ENCODE results near the gene PAFAH1B2. TPM values are rescaled to one million over a fixed set of nuclear protein-coding genes. Genes with fewer than 3 reads are reported as not detected.

PAFAH1B2 gene
- total RNA-seq, 4 donors from 2014 or later: 25.8 to 52.3 (median 35.2) TPM

DNA sequence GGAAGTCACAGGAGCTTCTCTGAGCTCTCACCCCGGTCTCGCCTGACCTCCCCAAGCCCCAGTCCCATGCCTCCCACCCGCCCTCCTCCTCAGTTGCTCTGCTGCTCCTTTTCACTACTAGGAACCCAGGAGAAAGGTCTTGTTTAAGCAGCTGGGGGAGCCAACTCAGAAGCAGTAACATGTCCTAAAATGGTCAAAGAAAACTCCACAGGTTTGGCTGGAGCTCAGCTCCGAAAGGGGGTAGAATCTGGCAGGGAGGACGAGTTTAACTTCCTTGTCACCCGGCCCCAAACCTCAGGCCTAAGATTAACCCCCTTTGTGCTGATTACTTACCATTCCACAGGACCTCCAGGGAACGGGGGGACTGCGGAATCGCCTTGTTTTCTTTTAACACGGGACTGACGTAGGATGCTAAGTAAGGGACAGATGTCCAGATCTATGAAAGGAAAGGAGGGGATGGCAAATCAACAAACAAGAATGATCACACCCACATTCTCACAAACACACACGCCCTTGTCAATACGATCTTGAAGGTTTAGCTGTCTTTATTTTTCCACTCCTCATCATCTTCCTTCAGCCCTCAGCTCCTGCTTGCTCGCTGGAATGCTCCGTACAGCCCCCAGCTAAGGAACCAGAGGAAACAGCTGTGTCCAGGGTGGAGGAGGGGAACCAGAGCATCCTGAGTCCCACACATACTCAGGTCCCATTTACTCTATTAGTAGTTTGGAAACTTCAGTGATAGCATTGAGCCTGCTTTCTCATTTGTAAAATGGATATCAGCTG lies 74.2 kb downstream of the PAFAH1B2 start:
- H3K36me3 ChIP-seq: peaks cover 4 to 55% of the 10 kb centered on the region in 2 donors
- TF ChIP-seq, protein P1, sequence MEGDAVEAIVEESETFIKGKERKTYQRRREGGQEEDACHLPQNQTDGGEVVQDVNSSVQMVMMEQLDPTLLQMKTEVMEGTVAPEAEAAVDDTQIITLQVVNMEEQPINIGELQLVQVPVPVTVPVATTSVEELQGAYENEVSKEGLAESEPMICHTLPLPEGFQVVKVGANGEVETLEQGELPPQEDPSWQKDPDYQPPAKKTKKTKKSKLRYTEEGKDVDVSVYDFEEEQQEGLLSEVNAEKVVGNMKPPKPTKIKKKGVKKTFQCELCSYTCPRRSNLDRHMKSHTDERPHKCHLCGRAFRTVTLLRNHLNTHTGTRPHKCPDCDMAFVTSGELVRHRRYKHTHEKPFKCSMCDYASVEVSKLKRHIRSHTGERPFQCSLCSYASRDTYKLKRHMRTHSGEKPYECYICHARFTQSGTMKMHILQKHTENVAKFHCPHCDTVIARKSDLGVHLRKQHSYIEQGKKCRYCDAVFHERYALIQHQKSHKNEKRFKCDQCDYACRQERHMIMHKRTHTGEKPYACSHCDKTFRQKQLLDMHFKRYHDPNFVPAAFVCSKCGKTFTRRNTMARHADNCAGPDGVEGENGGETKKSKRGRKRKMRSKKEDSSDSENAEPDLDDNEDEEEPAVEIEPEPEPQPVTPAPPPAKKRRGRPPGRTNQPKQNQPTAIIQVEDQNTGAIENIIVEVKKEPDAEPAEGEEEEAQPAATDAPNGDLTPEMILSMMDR (IDR thresholded peaks at IDR 0.05 in 4 of 5, conservative IDR thresholded peaks at IDR 0.05 in 1 of 5): no peak
- no peak for TF ChIP-seq POLR2A (IDR thresholded peaks at IDR 0.05)
- peak overlapping the region; percentile 80 to 87 (median 82) for H3K27ac ChIP-seq
- intact Hi-C loops (cut with DNase I; ENCODE audit: low total_unique reads) (no loop called here), in situ Hi-C loops (cut with MboI; ENCODE audit: low sequenced_read_pairs in 4 of 4) (no loop called here)
- H3K4me1 ChIP-seq: peaks cover 45 to 46% of the 10 kb centered on the region in 2 donors
- DNase-seq (peak in 1 of 2 donors; percentile 64), ATAC-seq (peak in 1 of 2 donors; percentile 5)
- H3K27me3 ChIP-seq: no peaks in the 10 kb centered on the region
- H3K4me3 ChIP-seq: peak overlapping the region in 2 of 4 donors; percentile 12 to 16
- H3K9me3 ChIP-seq: no peaks in the 10 kb centered on the region

DNA sequence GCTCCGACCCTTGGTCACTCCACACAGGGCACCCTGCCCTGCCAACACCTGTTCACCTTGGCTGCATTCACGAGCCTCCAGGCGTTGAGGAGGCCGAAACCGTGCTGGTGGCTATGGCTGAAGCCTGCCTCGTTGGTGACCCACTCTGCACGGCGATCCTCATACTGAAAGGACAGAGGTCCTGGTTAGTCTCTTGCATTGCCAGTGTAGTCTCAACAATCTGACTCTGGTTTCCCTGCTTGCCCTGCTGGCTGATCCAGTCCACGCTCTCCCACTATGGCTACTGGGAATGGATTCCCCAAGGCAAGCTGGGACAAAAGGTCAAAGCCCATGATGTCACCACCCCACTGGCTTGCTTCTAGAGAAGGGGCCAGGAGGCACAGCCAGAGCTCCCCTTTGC lies 74.9 kb downstream of the PAFAH1B2 start:
- ATAC-seq (no peak), DNase-seq (no peak)
- Histone ChIP-seq H3K4me1 (peaks cover 45 to 46% of the 10 kb centered on the region in 2 donors), H3K27me3 (no peaks in the 10 kb centered on the region), H3K27ac (peak overlapping the region; percentile 80 to 87 (median 82)), H3K36me3 (peaks cover 4 to 56% of the 10 kb centered on the region in 2 donors), H3K9me3 (no peaks in the 10 kb centered on the region), H3K4me3 (no peak overlapping the region)
- TF ChIP-seq, protein P1 (IDR thresholded peaks at IDR 0.05 in 4 of 5, conservative IDR thresholded peaks at IDR 0.05 in 1 of 5): no peak
- no peak for TF ChIP-seq POLR2A (IDR thresholded peaks at IDR 0.05)
- in situ Hi-C loops (cut with MboI; ENCODE audit: low sequenced_read_pairs in 4 of 4) (no loop called here), intact Hi-C loops (cut with DNase I; ENCODE audit: low total_unique reads) (no loop called here)

DNA sequence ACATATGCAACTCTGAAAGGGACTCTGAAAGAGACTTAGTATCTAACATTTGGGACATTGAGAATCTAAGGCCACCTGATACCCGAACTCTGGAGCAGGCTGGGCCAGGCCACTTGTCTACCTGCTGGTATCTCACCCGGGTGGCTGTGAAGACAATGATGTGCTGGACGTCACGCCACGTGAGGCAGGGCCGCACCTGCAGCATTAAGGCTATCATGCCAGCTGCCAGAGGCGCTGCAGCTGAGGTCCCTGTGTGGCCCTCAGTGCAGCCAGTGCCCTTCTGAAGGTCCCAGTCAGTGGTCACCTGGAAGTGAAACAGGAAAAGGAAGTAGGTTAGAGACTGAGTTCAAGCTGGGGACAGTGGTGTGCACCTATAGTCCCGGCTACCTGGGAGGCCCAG lies 75.4 kb downstream of the PAFAH1B2 start:
- peaks cover 4 to 56% of the 10 kb centered on the region in 2 donors for H3K36me3 ChIP-seq
- ATAC-seq: no peak
- peak overlapping the region; percentile 80 to 87 (median 82) for H3K27ac ChIP-seq
- no peak overlapping the region for H3K4me3 ChIP-seq
- intact Hi-C loops (cut with DNase I; ENCODE audit: low total_unique reads) (no loop called here), in situ Hi-C loops (cut with MboI; ENCODE audit: low sequenced_read_pairs in 4 of 4) (no loop called here)
- no peaks in the 10 kb centered on the region for H3K27me3 ChIP-seq
- H3K4me1 ChIP-seq: peaks cover 45 to 46% of the 10 kb centered on the region in 2 donors
- no peak for DNase-seq
- no peaks in the 10 kb centered on the region for H3K9me3 ChIP-seq
- TF ChIP-seq, protein P1 (IDR thresholded peaks at IDR 0.05 in 4 of 5, conservative IDR thresholded peaks at IDR 0.05 in 1 of 5): no peak
- no peak for TF ChIP-seq POLR2A (IDR thresholded peaks at IDR 0.05)

DNA sequence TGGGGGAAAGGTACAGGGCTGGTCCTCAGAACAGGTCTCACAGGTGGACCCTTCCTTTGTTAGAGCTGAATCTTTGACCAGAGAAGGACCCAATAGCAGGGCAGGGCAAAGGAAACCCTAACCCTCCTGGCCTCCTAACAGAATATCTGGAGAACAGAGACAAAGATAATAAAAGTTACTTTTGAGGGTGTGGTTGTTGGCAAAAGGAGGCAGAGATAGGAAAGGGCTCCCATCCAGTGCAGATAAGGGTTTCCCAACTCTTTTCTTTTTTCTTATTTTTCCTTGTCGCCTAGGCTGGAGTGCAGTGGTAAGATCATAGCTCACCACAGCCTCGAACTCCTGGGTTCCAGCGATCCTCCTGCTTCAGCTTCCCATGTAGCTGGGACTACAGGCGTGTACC lies 75.9 kb downstream of the PAFAH1B2 start:
- H3K4me3 ChIP-seq: no peak overlapping the region
- no peak for DNase-seq
- H3K27ac ChIP-seq: peak overlapping the region; percentile 80 to 87 (median 82)
- no peaks in the 10 kb centered on the region for H3K9me3 ChIP-seq
- H3K4me1 ChIP-seq: peaks cover 45 to 46% of the 10 kb centered on the region in 2 donors
- in situ Hi-C loops (cut with MboI; ENCODE audit: low sequenced_read_pairs in 4 of 4): loop anchor here (10.0 kb wide), 4 partner anchors 105 to 435 kb away; partner anchors contain the start of gene ZPR1 (in 1 of the 4)
- peaks cover 4 to 53% of the 10 kb centered on the region in 2 donors for H3K36me3 ChIP-seq
- no peak for ATAC-seq
- intact Hi-C loops (cut with DNase I; ENCODE audit: low total_unique reads): no loop called here
- no peaks in the 10 kb centered on the region for H3K27me3 ChIP-seq
- TF ChIP-seq, protein P1 (IDR thresholded peaks at IDR 0.05 in 4 of 5, conservative IDR thresholded peaks at IDR 0.05 in 1 of 5): no peak
- no peak for TF ChIP-seq POLR2A (IDR thresholded peaks at IDR 0.05)
